ENCODE data around the gene ROBO1.

GRCh38 chr3:78995087-78995486 is 772.7 kb downstream of the ROBO1 start:
- TF ChIP-seq CTCF (conservative IDR thresholded peaks at IDR 0.05; ENCODE audit: low read depth, low read length) (no peak), EZH2 (IDR thresholded peaks at IDR 0.05; ENCODE audit: low read length, unreplicated experiment) (no peak), EZH2phosphoT487 (IDR thresholded peaks at IDR 0.05; ENCODE audit: borderline replicate concordance, low read length) (no peak)

Measured in PC-3 (cell line).